B cell (primary cell): ENCODE results near the gene S100A12. TPM values are rescaled to one million over a fixed set of nuclear protein-coding genes. Genes with fewer than 3 reads are reported as not detected.
A peak's percentile ranks its signal among the peaks of the same experiment; 100 is the strongest.

Experiments
- ATAC-seq: fragments of 200-7000 bp; cut with Tn5 transposase; one replicate; pipeline ENCODE4 v1.10.0; 2021; ENCODE audit warnings: low read depth, mild to moderate bottlenecking, moderate number of reproducible peaks, moderate library complexity
- CTCF ChIA-PET: fragments of 350-600 bp; sonication (Branson Sonifier 250); formaldehyde crosslinking; loops from one replicate; lab custom pipeline; 2021; ENCODE audit warnings: antibody characterized with exemption, inconsistent platforms; lab: Charles Lee
- POLR2A ChIA-PET: fragments of 350-600 bp; sonication (Branson Sonifier 250); formaldehyde crosslinking; loops from one replicate; lab custom pipeline; 2021; ENCODE audit warnings: antibody characterized with exemption; lab: Charles Lee
- DNase-seq: peaks from one replicate; pipeline ENCODE4 v3.0.0; 2013
- H2AFZ ChIP-seq: 2 replicates; pipeline ENCODE4 v1.6.1; 2012; ENCODE audit warnings: mild to moderate bottlenecking, low read depth, low read length; ENCODE audit not compliant: insufficient read depth, poor library complexity, severe bottlenecking
- H3K27ac ChIP-seq, 2 donors: 1 replicate in 1 of 2; 2 replicates in 1 of 2; pipeline ENCODE4 v1.5.1; 2012 to 2013; ENCODE audit warnings: low read length in 2 of 2, mild to moderate bottlenecking in 2 of 2, moderate library complexity in 1 of 2
- H3K27me3 ChIP-seq, 4 experiments: fragments of 200-600 bp in 1 of 4; sonication (generic) in 1 of 4; replicated peaks in 1 of 4; 1 replicate in 2 of 4; 2 replicates in 2 of 4; pipeline versions ENCODE4 v1.6.1 to v1.7.0; 2013 to 2016; ENCODE audit warnings: low read length in 3 of 4, mild to moderate bottlenecking in 2 of 4, mixed read lengths in 1 of 4, moderate library complexity in 1 of 4; ENCODE audit not compliant: insufficient read depth in 4 of 4, control insufficient read depth in 3 of 4; ENCODE audit errors: control extremely low read depth in 1 of 4
- H3K36me3 ChIP-seq, 2 experiments: replicated peaks in 1 of 2; 1 replicate in 1 of 2; 2 replicates in 1 of 2; pipeline versions ENCODE4 v1.6.1 to v1.7.1; 2013; ENCODE audit warnings: low read length in 1 of 2; ENCODE audit not compliant: insufficient read depth in 2 of 2, control insufficient read depth in 1 of 2; ENCODE audit errors: control extremely low read depth in 1 of 2, extremely low read depth in 1 of 2
- H3K4me1 ChIP-seq, 2 donors: fragments of 200-600 bp in 1 of 2; sonication (generic) in 1 of 2; 1 replicate in 1 of 2; 2 replicates in 1 of 2; pipeline versions ENCODE4 v1.5.1 to v1.6.1; 2013 to 2017; ENCODE audit warnings: low read length in 2 of 2; ENCODE audit not compliant: control insufficient read depth in 2 of 2, insufficient read depth in 2 of 2
- H3K4me2 ChIP-seq: replicated peaks from 2 replicates; pipeline ENCODE3; 2012; ENCODE audit warnings: mild to moderate bottlenecking, low read depth, low read length; ENCODE audit not compliant: poor library complexity, severe bottlenecking
- H3K4me3 ChIP-seq, 5 experiments: fragments of 200-600 bp in 1 of 5; sonication (generic) in 1 of 5; 1 replicate in 3 of 5; 2 replicates in 2 of 5; pipeline versions ENCODE4 v1.5.1 to v1.7.0; 2011 to 2016; ENCODE audit warnings: low read length in 4 of 5, mild to moderate bottlenecking in 4 of 5, low read depth in 2 of 5, control low read depth in 1 of 5, moderate library complexity in 1 of 5; ENCODE audit not compliant: insufficient read depth in 1 of 5; ENCODE audit errors: control extremely low read depth in 1 of 5, extremely low read depth in 1 of 5
- H3K79me2 ChIP-seq: fragments of 200-600 bp; sonication (generic); one replicate; pipeline ENCODE4 v1.6.0; 2016; ENCODE audit warnings: low read length; ENCODE audit not compliant: control insufficient read depth, insufficient read depth
- H3K9ac ChIP-seq: fragments of 200-600 bp; sonication (generic); 2 replicates; pipeline ENCODE4 v1.6.1; 2017; ENCODE audit warnings: mild to moderate bottlenecking, low read length, moderate library complexity
- H3K9me3 ChIP-seq, 3 donors: one replicate each; pipeline versions ENCODE4 v1.6.1 to v1.7.1; 2013; ENCODE audit warnings: low read length in 2 of 3; ENCODE audit not compliant: control insufficient read depth in 2 of 3, insufficient read depth in 1 of 3; ENCODE audit errors: control extremely low read depth in 1 of 3
- H4K20me1 ChIP-seq: 2 replicates; pipeline ENCODE4 v1.6.0; 2012; ENCODE audit warnings: mild to moderate bottlenecking, low read length; ENCODE audit not compliant: insufficient read depth, control insufficient read depth, poor library complexity, severe bottlenecking
- H3K27ac Mint-ChIP-seq: one replicate; pipeline ENCODE4 v1.8.0; 2021; ENCODE audit warnings: mixed read lengths
- H3K27me3 Mint-ChIP-seq: one replicate; pipeline ENCODE4 v1.8.0; 2021; ENCODE audit warnings: mixed read lengths
- H3K4me1 Mint-ChIP-seq: one replicate; pipeline ENCODE4 v1.8.0; 2021; ENCODE audit warnings: mixed read lengths
- H3K4me3 Mint-ChIP-seq: one replicate; pipeline ENCODE4 v1.8.0; 2021; ENCODE audit warnings: mixed read lengths
- H3K9me3 Mint-ChIP-seq: one replicate; pipeline ENCODE4 v1.8.0; 2022; ENCODE audit warnings: mixed read lengths; ENCODE audit not compliant: insufficient read depth
- EZH2 ChIP-seq: IDR thresholded peaks from 2 replicates; pipeline ENCODE4 v1.6.1; 2012; ENCODE audit warnings: borderline replicate concordance, low read depth, mild to moderate bottlenecking, moderate library complexity, low read length; ENCODE audit not compliant: insufficient read depth, poor library complexity, severe bottlenecking
- WGBS: methylation state at CpG from one replicate; pipeline ENCODE4 v1.1.5; 2013; ENCODE audit warnings: missing lambda C conversion rate; ENCODE audit not compliant: insufficient coverage; 5-methylcytosine and 5-hydroxymethylcytosine counted together
- intact Hi-C: fragments of 100-400 bp; cut with micrococcal nuclease; formaldehyde crosslinking; loops from one replicate; pipeline ENCODE4 v1.10.0; 2022
- polyA plus RNA-seq: library from polyadenylated mRNA; depleted of rRNA; stranded (reverse); fragments of >200 nt; gene quantifications from 2 replicates; pipeline ENCODE4 v1.2.3, GENCODE V29; 2012
- total RNA-seq, 2 donors: library from RNA; stranded (reverse); fragments of 120-200 nt in 1 of 2; gene quantifications; 1 replicate in 1 of 2; 2 replicates in 1 of 2; pipeline versions ENCODE4 v1.2.3 to v1.2.4, GENCODE V29; 2013 to 2022
- TF ChIP-seq, protein P1 (sequence below): fragments of 200-600 bp; IDR thresholded peaks from one replicate; pipeline ENCODE4 v1.8.0; 2022; ENCODE audit warnings: antibody characterized with exemption, mild to moderate bottlenecking

Gene S100A12
- total and polyA plus RNA-seq, 2 donors (not counting 1 experiment from before 2014, with no cell fraction given), result 3.4 TPM; not detected in 1

DNA sequence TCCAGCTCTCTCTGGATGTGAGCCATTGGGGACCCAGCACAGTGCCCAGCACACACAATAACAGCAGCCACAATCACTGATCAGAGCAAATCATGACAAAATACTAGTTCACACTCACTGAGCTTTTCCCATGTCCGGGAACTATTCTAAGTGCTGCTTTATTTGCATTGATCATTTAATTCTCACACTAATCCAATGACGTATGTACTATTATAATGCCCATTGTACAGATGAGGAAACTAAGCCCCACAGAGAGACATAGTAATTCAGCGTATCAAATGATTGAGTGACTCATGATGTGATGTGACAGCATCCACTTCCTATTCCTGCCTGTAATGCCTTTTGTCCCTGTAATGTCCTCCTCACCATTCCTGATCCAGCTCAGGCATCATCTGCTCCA is 17.4 kb upstream of the S100A12 start:
- Mint-ChIP-seq H3K4me1 (no peaks in the 10 kb centered on the region), H3K27me3 (peaks cover 42% of the 10 kb centered on the region), H3K27ac (no peak overlapping the region), H3K9me3 (no peaks in the 10 kb centered on the region), H3K4me3 (no peak overlapping the region)
- no peak for DNase-seq
- ATAC-seq, result no peak
- Histone ChIP-seq H3K4me3 (peak overlapping the region in 1 of 5 experiments; percentile 8), H2AFZ (no peak overlapping the region), H4K20me1 (no peaks in the 10 kb centered on the region), H3K9ac (no peak overlapping the region), H3K4me1 (no peaks in the 10 kb centered on the region), H3K36me3 (no peaks in the 10 kb centered on the region), H3K27ac (no peak overlapping the region), H3K4me2 (no peak overlapping the region), H3K27me3 (peaks cover 0 to 4% (median 0%) of the 10 kb centered on the region in 4 experiments), H3K9me3 (no peaks in the 10 kb centered on the region), H3K79me2 (no peaks in the 10 kb centered on the region)
- POLR2A ChIA-PET, result no interaction called here
- intact Hi-C loops, result no loop called here
- CTCF ChIA-PET, result no interaction called here
- 100% methylated on average over 1 of the region's 3 CpGs for WGBS
- TF ChIP-seq, protein P1, sequence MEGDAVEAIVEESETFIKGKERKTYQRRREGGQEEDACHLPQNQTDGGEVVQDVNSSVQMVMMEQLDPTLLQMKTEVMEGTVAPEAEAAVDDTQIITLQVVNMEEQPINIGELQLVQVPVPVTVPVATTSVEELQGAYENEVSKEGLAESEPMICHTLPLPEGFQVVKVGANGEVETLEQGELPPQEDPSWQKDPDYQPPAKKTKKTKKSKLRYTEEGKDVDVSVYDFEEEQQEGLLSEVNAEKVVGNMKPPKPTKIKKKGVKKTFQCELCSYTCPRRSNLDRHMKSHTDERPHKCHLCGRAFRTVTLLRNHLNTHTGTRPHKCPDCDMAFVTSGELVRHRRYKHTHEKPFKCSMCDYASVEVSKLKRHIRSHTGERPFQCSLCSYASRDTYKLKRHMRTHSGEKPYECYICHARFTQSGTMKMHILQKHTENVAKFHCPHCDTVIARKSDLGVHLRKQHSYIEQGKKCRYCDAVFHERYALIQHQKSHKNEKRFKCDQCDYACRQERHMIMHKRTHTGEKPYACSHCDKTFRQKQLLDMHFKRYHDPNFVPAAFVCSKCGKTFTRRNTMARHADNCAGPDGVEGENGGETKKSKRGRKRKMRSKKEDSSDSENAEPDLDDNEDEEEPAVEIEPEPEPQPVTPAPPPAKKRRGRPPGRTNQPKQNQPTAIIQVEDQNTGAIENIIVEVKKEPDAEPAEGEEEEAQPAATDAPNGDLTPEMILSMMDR, result no peak
- TF ChIP-seq EZH2, result no peak

GRCh38 chr1:153392258-153392657 is 16.8 kb upstream of the S100A12 start:
- Histone ChIP-seq H2AFZ (no peak overlapping the region), H3K4me3 (peak overlapping the region in 1 of 5 experiments; percentile 23), H3K9ac (no peak overlapping the region), H3K27ac (no peak overlapping the region), H4K20me1 (no peaks in the 10 kb centered on the region), H3K9me3 (no peaks in the 10 kb centered on the region), H3K27me3 (peaks cover 0 to 4% (median 0%) of the 10 kb centered on the region in 4 experiments), H3K36me3 (no peaks in the 10 kb centered on the region), H3K4me1 (no peaks in the 10 kb centered on the region), H3K79me2 (no peaks in the 10 kb centered on the region), H3K4me2 (no peak overlapping the region)
- ChIA-PET POLR2A (no interaction called here), CTCF (no interaction called here)
- TF ChIP-seq, protein P1, result no peak
- no peak for TF ChIP-seq EZH2
- intact Hi-C loops, result no loop called here
- WGBS, result no CpG with 5 or more reads among the region's 3 CpGs
- no peak for ATAC-seq
- Mint-ChIP-seq H3K27me3 (peaks cover 41% of the 10 kb centered on the region), H3K9me3 (no peaks in the 10 kb centered on the region), H3K27ac (no peak overlapping the region), H3K4me1 (no peaks in the 10 kb centered on the region), H3K4me3 (no peak overlapping the region)
- DNase-seq, result no peak
